ENCODE data around the gene DNAI2. TPM values are rescaled to one million over a fixed set of nuclear protein-coding genes. Genes with fewer than 3 reads are reported as not detected.
"Not testable (repeated sequence)": the region's sequence is repeated elsewhere in the genome, so short reads cannot be mapped to it uniquely, and the experiment has no call there.

DNAI2 gene
- total and polyA plus RNA-seq, 3 donors from 2014 or later, result 19.6 to 80.5 (median 26.9) TPM

DNA sequence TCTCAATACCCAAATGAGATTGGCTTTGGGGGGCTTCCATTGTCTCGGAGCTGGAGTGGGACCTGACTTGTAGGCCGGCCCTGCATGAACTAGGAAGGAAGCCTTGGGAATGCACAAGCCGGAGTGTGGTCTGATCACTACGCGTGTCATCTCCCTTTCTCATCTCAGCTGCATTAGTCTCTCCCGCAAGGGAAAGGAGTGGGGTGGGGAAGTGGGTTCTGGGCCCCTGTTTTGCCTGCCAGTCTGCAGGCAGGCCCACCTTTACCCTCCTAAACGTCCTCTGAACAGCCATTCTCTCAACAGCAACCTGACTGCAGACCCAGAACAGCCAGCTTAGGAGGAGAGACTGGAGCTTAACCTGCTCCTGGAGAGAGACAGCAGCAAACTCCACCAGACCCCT lies 11.4 kb upstream of the DNAI2 start:
- Histone ChIP-seq H3K9me3 (no peaks in the 10 kb centered on the region), H3K4me3 (no peak overlapping the region), H3K4me1 (no peaks in the 10 kb centered on the region), H3K36me3 (ENCODE audit: low read depth, missing control alignments) (no peaks in the 10 kb centered on the region), H3K27me3 (no peaks in the 10 kb centered on the region), H3K27ac (no peak overlapping the region)
- DNase-seq, result no peak
- 92% methylated on average over 6 to 7 of the region's 7 CpGs for WGBS, 2 donors
- no peak for TF ChIP-seq POLR2A (IDR thresholded peaks at IDR 0.05)
- TF ChIP-seq CTCF (IDR thresholded peaks at IDR 0.05), result no peak
- intact Hi-C loops (cut with DNase I; ENCODE audit: low total_unique reads), result no loop called here

- DNase-seq; H3K4me3 ChIP-seq; H3K27ac ChIP-seq; intact Hi-C loops (cut with DNase I; ENCODE audit: low total_unique reads); H3K36me3 ChIP-seq (ENCODE audit: low read depth, missing control alignments); H3K9me3 ChIP-seq; H3K27me3 ChIP-seq; H3K4me1 ChIP-seq: not testable (repeated sequence)
- WGBS, 2 donors, result 95% methylated on average over 4 of the region's 4 CpGs
Measured at GRCh38 chr17:74267054-74267453, 7.0 kb upstream of the DNAI2 start.

- Histone ChIP-seq H3K27me3 (no peaks in the 10 kb centered on the region), H3K9me3 (no peaks in the 10 kb centered on the region), H3K27ac (no peak overlapping the region), H3K4me1 (no peaks in the 10 kb centered on the region), H3K4me3 (no peak overlapping the region), H3K36me3 (ENCODE audit: low read depth, missing control alignments) (no peaks in the 10 kb centered on the region)
- 91% methylated on average over 7 of the region's 7 CpGs for WGBS, 2 donors
- DNase-seq, result no peak
- TF ChIP-seq POLR2A (IDR thresholded peaks at IDR 0.05) (no peak), CTCF (IDR thresholded peaks at IDR 0.05) (no peak)
- intact Hi-C loops (cut with DNase I; ENCODE audit: low total_unique reads), result no loop called here
Measured at GRCh38 chr17:74267579-74267978, 6.5 kb upstream of the DNAI2 start.

DNA sequence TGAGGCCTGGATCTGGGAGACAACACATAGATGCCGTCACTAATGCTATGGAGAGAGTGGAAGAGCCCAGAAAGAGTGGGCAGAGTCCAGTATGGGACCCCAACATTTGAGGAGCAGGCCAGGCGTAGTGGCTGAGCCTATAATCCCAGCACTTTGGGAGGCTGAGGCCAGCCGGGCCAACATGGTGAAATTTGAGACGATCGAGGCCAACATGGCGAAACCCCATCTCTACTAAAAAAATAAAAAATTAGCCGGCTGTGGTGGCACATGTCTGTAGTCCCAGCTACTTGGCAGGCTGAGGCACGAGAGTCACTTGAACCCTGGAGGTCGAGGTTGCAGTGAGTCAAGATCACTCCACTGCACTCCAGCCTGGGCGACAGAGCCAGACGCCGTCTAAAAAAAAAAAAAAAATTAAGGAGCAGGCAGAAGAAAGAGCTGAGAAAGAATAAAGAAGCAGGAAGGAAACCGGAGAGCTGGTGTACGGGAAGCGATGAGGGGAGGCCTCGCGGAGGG lies 6.0 kb upstream of the DNAI2 start:
- no peak for DNase-seq
- no peak overlapping the region for H3K27ac ChIP-seq
- intact Hi-C loops (cut with DNase I; ENCODE audit: low total_unique reads), result no loop called here
- 70 to 80% methylated on average over 17 of the region's 17 CpGs for WGBS, 2 donors
- no peaks in the 10 kb centered on the region for H3K36me3 ChIP-seq (ENCODE audit: low read depth, missing control alignments)
- H3K4me1 ChIP-seq, result no peaks in the 10 kb centered on the region
- H3K4me3 ChIP-seq, result no peak overlapping the region
- no peaks in the 10 kb centered on the region for H3K27me3 ChIP-seq
- no peaks in the 10 kb centered on the region for H3K9me3 ChIP-seq
- TF ChIP-seq CTCF (IDR thresholded peaks at IDR 0.05) (no peak), POLR2A (IDR thresholded peaks at IDR 0.05) (no peak)

GRCh38 chr17:74268558-74268957 lies 5.5 kb upstream of the DNAI2 start:
- Histone ChIP-seq H3K9me3 (no peaks in the 10 kb centered on the region), H3K4me1 (no peaks in the 10 kb centered on the region), H3K27ac (no peak overlapping the region), H3K27me3 (no peaks in the 10 kb centered on the region), H3K36me3 (ENCODE audit: low read depth, missing control alignments) (no peaks in the 10 kb centered on the region), H3K4me3 (no peak overlapping the region)
- 61 to 63% methylated on average over 8 of the region's 8 CpGs for WGBS, 2 donors
- DNase-seq, result no peak
- TF ChIP-seq POLR2A (IDR thresholded peaks at IDR 0.05) (no peak), CTCF (IDR thresholded peaks at IDR 0.05) (no peak)
- intact Hi-C loops (cut with DNase I; ENCODE audit: low total_unique reads), result no loop called here

Measured in testis (tissue), 3 donors.